ENCODE results near the gene FRMD5.
A peak's percentile ranks its signal among the peaks of the same experiment; 100 is the strongest.

FRMD5 gene

GRCh38 chr15:43920254-43920600 is 274.8 kb downstream of the FRMD5 start:
- H3K4me3 ChIP-seq (ENCODE audit: low read length): no peak overlapping the region
- H3K4me2 ChIP-seq (ENCODE audit: low read length): no peak overlapping the region
- H3K9me3 ChIP-seq (replicated peaks; ENCODE audit: low read length): no peaks in the 10 kb centered on the region
- no peaks in the 10 kb centered on the region for H3K36me3 ChIP-seq (ENCODE audit: insufficient read depth, low read length)
- no peak overlapping the region for H3K9ac ChIP-seq (ENCODE audit: low read depth, low read length)
- H3K27me3 ChIP-seq (ENCODE audit: control insufficient read depth, insufficient read depth, low read length): no peaks in the 10 kb centered on the region
- peaks cover 10% of the 10 kb centered on the region for H3K4me1 ChIP-seq (ENCODE audit: control insufficient read depth, insufficient read depth, low read length)

- no peaks in the 10 kb centered on the region for H3K27me3 ChIP-seq (ENCODE audit: control insufficient read depth, insufficient read depth, low read length)
- no peak overlapping the region for H3K4me3 ChIP-seq (ENCODE audit: low read length)
- H3K36me3 ChIP-seq (ENCODE audit: insufficient read depth, low read length): no peaks in the 10 kb centered on the region
- no peaks in the 10 kb centered on the region for H3K9me3 ChIP-seq (replicated peaks; ENCODE audit: low read length)
- H3K9ac ChIP-seq (ENCODE audit: low read depth, low read length): no peak overlapping the region
- peaks cover 10% of the 10 kb centered on the region for H3K4me1 ChIP-seq (ENCODE audit: control insufficient read depth, insufficient read depth, low read length)
- H3K4me2 ChIP-seq (ENCODE audit: low read length): no peak overlapping the region
These were observed 275.4 kb downstream of the FRMD5 start for GRCh38 chr15:43919540-43920253.

GRCh38 chr15:43918717-43919116 is 276.4 kb downstream of the FRMD5 start:
- H3K36me3 ChIP-seq (ENCODE audit: insufficient read depth, low read length): no peaks in the 10 kb centered on the region
- no peak overlapping the region for H3K4me2 ChIP-seq (ENCODE audit: low read length)
- H3K4me3 ChIP-seq (ENCODE audit: low read length): no peak overlapping the region
- H3K9ac ChIP-seq (ENCODE audit: low read depth, low read length): no peak overlapping the region
- H3K9me3 ChIP-seq (replicated peaks; ENCODE audit: low read length): no peaks in the 10 kb centered on the region
- no peaks in the 10 kb centered on the region for H3K27me3 ChIP-seq (ENCODE audit: control insufficient read depth, insufficient read depth, low read length)
- H3K4me1 ChIP-seq (ENCODE audit: control insufficient read depth, insufficient read depth, low read length): peaks cover 18% of the 10 kb centered on the region

DNA sequence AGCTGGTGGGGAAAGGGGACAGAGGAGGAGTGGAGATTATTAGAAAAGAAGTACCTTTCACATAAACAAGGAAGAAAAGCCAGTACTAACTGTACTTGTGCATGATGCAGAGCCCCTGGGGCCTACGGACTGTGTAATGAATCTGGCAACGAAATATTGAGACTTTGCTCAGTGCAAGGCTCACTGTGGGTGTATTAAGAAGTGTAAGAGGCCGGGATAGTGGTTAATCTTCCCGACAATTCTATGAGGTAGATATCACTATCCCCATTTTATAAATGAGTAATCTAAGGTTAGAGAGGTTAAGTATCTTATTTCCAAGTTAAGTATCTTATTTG is 278.8 kb downstream of the FRMD5 start:
- no peaks in the 10 kb centered on the region for H3K27me3 ChIP-seq (ENCODE audit: control insufficient read depth, insufficient read depth, low read length)
- no peak overlapping the region for H3K4me3 ChIP-seq (ENCODE audit: low read length)
- H3K9ac ChIP-seq (ENCODE audit: low read depth, low read length): no peak overlapping the region
- no peaks in the 10 kb centered on the region for H3K36me3 ChIP-seq (ENCODE audit: insufficient read depth, low read length)
- no peak overlapping the region for H3K4me2 ChIP-seq (ENCODE audit: low read length)
- no peaks in the 10 kb centered on the region for H3K9me3 ChIP-seq (replicated peaks; ENCODE audit: low read length)
- H3K4me1 ChIP-seq (ENCODE audit: control insufficient read depth, insufficient read depth, low read length): peaks cover 40% of the 10 kb centered on the region

GRCh38 chr15:43915631-43916325 is 279.3 kb downstream of the FRMD5 start:
- H3K9me3 ChIP-seq (replicated peaks; ENCODE audit: low read length): no peaks in the 10 kb centered on the region
- peaks cover 39% of the 10 kb centered on the region for H3K4me1 ChIP-seq (ENCODE audit: control insufficient read depth, insufficient read depth, low read length)
- no peak overlapping the region for H3K4me2 ChIP-seq (ENCODE audit: low read length)
- H3K36me3 ChIP-seq (ENCODE audit: insufficient read depth, low read length): no peaks in the 10 kb centered on the region
- H3K27me3 ChIP-seq (ENCODE audit: control insufficient read depth, insufficient read depth, low read length): no peaks in the 10 kb centered on the region
- no peak overlapping the region for H3K9ac ChIP-seq (ENCODE audit: low read depth, low read length)
- H3K4me3 ChIP-seq (ENCODE audit: low read length): no peak overlapping the region

DNA sequence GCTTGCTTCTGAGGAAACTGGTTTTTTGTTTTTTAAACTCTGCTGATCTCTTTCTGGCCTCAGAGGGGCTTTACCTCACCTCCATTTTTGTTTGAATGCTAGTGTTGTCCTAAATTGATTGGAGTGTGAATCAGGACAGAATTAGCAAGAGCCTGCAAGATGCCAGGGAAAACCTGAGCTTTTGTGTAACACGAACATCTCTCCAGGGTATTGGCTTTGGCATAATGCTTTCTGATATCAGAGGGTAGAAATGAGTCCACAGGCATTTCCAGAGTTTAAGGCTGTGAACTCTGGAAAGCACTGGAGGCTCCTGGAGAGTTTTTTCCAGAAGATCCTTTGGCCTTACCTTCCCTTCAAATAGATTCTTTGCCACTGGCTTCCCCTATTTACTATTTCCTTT is 281.1 kb downstream of the FRMD5 start:
- H3K27me3 ChIP-seq (ENCODE audit: control insufficient read depth, insufficient read depth, low read length): no peaks in the 10 kb centered on the region
- no peak overlapping the region for H3K4me3 ChIP-seq (ENCODE audit: low read length)
- H3K9ac ChIP-seq (ENCODE audit: low read depth, low read length): peak overlapping the region; percentile 48
- H3K4me1 ChIP-seq (ENCODE audit: control insufficient read depth, insufficient read depth, low read length): peaks cover 35% of the 10 kb centered on the region
- no peaks in the 10 kb centered on the region for H3K36me3 ChIP-seq (ENCODE audit: insufficient read depth, low read length)
- no peaks in the 10 kb centered on the region for H3K9me3 ChIP-seq (replicated peaks; ENCODE audit: low read length)
- peak overlapping the region; percentile 43 for H3K4me2 ChIP-seq (ENCODE audit: low read length)

- Histone ChIP-seq H3K4me2 (ENCODE audit: low read length) (peak overlapping the region; percentile 43), H3K36me3 (ENCODE audit: insufficient read depth, low read length) (no peaks in the 10 kb centered on the region), H3K9ac (ENCODE audit: low read depth, low read length) (peak overlapping the region; percentile 48), H3K9me3 (replicated peaks; ENCODE audit: low read length) (no peaks in the 10 kb centered on the region), H3K4me1 (ENCODE audit: control insufficient read depth, insufficient read depth, low read length) (peaks cover 35% of the 10 kb centered on the region), H3K4me3 (ENCODE audit: low read length) (no peak overlapping the region), H3K27me3 (ENCODE audit: control insufficient read depth, insufficient read depth, low read length) (no peaks in the 10 kb centered on the region)
These were observed 281.9 kb downstream of the FRMD5 start for GRCh38 chr15:43913026-43913780.

- Histone ChIP-seq H3K4me3 (ENCODE audit: low read length) (no peak overlapping the region), H3K36me3 (ENCODE audit: insufficient read depth, low read length) (no peaks in the 10 kb centered on the region), H3K9ac (ENCODE audit: low read depth, low read length) (no peak overlapping the region), H3K4me1 (ENCODE audit: control insufficient read depth, insufficient read depth, low read length) (peaks cover 35% of the 10 kb centered on the region), H3K9me3 (replicated peaks; ENCODE audit: low read length) (no peaks in the 10 kb centered on the region), H3K27me3 (ENCODE audit: control insufficient read depth, insufficient read depth, low read length) (no peaks in the 10 kb centered on the region), H3K4me2 (ENCODE audit: low read length) (peak overlapping the region; percentile 54)
These were observed 282.9 kb downstream of the FRMD5 start for GRCh38 chr15:43912208-43912607.

DNA sequence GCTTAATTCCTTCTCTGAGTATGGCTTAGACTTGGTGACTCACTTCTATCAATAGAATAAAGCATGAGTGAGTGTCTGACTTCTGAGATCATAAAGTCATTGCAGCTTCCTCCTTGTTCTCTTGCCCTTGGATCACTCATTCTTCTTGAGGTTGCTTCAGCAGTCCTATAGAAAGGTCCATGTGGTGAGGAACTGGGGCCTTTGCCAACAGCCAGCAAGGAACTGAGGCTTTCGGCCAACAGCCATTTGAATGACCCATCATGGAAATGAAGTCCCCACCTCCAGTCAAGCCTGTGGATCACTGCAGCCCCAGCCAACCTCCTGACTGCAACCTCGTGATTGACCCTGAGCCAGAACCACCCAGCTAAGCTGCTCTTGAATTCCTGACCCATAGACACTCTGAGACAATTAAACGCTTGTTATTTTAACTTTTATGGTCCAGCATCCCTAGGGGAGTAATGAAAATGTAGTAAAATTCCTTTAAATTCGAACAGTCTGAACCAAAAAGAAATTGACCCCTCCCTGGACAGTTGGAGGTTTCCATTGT is 283.8 kb downstream of the FRMD5 start:
- no peak overlapping the region for H3K4me3 ChIP-seq (ENCODE audit: low read length)
- H3K9ac ChIP-seq (ENCODE audit: low read depth, low read length): peak overlapping the region; percentile 27
- H3K27me3 ChIP-seq (ENCODE audit: control insufficient read depth, insufficient read depth, low read length): no peaks in the 10 kb centered on the region
- peaks cover 35% of the 10 kb centered on the region for H3K4me1 ChIP-seq (ENCODE audit: control insufficient read depth, insufficient read depth, low read length)
- H3K9me3 ChIP-seq (replicated peaks; ENCODE audit: low read length): no peaks in the 10 kb centered on the region
- no peaks in the 10 kb centered on the region for H3K36me3 ChIP-seq (ENCODE audit: insufficient read depth, low read length)
- H3K4me2 ChIP-seq (ENCODE audit: low read length): peak overlapping the region; percentile 54

- Histone ChIP-seq H3K9ac (ENCODE audit: low read depth, low read length) (no peak overlapping the region), H3K4me1 (ENCODE audit: control insufficient read depth, insufficient read depth, low read length) (peaks cover 31% of the 10 kb centered on the region), H3K4me2 (ENCODE audit: low read length) (no peak overlapping the region), H3K27me3 (ENCODE audit: control insufficient read depth, insufficient read depth, low read length) (no peaks in the 10 kb centered on the region), H3K9me3 (replicated peaks; ENCODE audit: low read length) (no peaks in the 10 kb centered on the region), H3K4me3 (ENCODE audit: low read length) (no peak overlapping the region), H3K36me3 (ENCODE audit: insufficient read depth, low read length) (no peaks in the 10 kb centered on the region)
These were observed 286.5 kb downstream of the FRMD5 start for GRCh38 chr15:43908516-43909050.

- Histone ChIP-seq H3K9ac (ENCODE audit: low read depth, low read length) (no peak overlapping the region), H3K36me3 (ENCODE audit: insufficient read depth, low read length) (no peaks in the 10 kb centered on the region), H3K27me3 (ENCODE audit: control insufficient read depth, insufficient read depth, low read length) (no peaks in the 10 kb centered on the region), H3K4me1 (ENCODE audit: control insufficient read depth, insufficient read depth, low read length) (peaks cover 7% of the 10 kb centered on the region), H3K4me2 (ENCODE audit: low read length) (no peak overlapping the region), H3K4me3 (ENCODE audit: low read length) (no peak overlapping the region), H3K9me3 (replicated peaks; ENCODE audit: low read length) (no peaks in the 10 kb centered on the region)
These were observed 289.3 kb downstream of the FRMD5 start for GRCh38 chr15:43905755-43906154.

All from skeletal muscle satellite cell (primary cell).